Fibroblast of lung (primary cell): Measurements from ENCODE around the gene USP7. TPM values are rescaled to one million over a fixed set of nuclear protein-coding genes. Genes with fewer than 3 reads are reported as not detected.

ENCODE experiments used
- DNase-seq, 2 donors: peaks; one replicate each; pipeline versions ENCODE4 v3.0.0 to v3.0.0-alpha.2; 2010; ENCODE audit warnings: low read depth in 2 of 2
- H2AFZ ChIP-seq: 2 replicates; pipeline ENCODE4 v1.5.1; 2012; ENCODE audit warnings: low read length, control low read depth, inconsistent platforms
- H3K27ac ChIP-seq: 2 replicates; pipeline ENCODE4 v1.5.1; 2011; ENCODE audit warnings: low read length, control low read depth; ENCODE audit not compliant: insufficient read depth
- H3K27me3 ChIP-seq: 2 replicates; pipeline ENCODE4 v1.5.1; 2011; ENCODE audit warnings: mild to moderate bottlenecking, low read length; ENCODE audit not compliant: control insufficient read depth, insufficient read depth
- H3K36me3 ChIP-seq: 2 replicates; pipeline ENCODE4 v1.5.1; 2011; ENCODE audit warnings: low read length; ENCODE audit not compliant: control insufficient read depth, insufficient read depth
- H3K4me1 ChIP-seq: 2 replicates; pipeline ENCODE4 v1.5.1; 2011; ENCODE audit warnings: low read length; ENCODE audit not compliant: control insufficient read depth, insufficient read depth; ENCODE audit errors: extremely low read depth
- H3K4me2 ChIP-seq: 2 replicates; pipeline ENCODE4 v1.5.1; 2011; ENCODE audit warnings: low read length, control low read depth; ENCODE audit not compliant: insufficient read depth; ENCODE audit errors: extremely low read depth
- H3K4me3 ChIP-seq, 4 experiments: fragments of 200-600 bp in 1 of 4; sonication (generic) in 1 of 4; replicated peaks in 1 of 4; 2 replicates each; pipeline ENCODE4 v1.5.1; 2011 to 2016; ENCODE audit warnings: low read length in 4 of 4, low read depth in 3 of 4, mild to moderate bottlenecking in 3 of 4, control low read depth in 2 of 4, inconsistent platforms in 1 of 4, mixed read lengths in 1 of 4; ENCODE audit not compliant: insufficient read depth in 1 of 4; ENCODE audit errors: control extremely low read depth in 1 of 4
- H3K79me2 ChIP-seq: 2 replicates; pipeline ENCODE4 v1.5.1; 2012; ENCODE audit warnings: mild to moderate bottlenecking, low read length, inconsistent platforms; ENCODE audit not compliant: control insufficient read depth, insufficient read depth
- H3K9ac ChIP-seq: 2 replicates; pipeline ENCODE4 v1.5.1; 2011; ENCODE audit warnings: mild to moderate bottlenecking, low read length, control low read depth; ENCODE audit not compliant: insufficient read depth
- H3K9me3 ChIP-seq: 2 replicates; pipeline ENCODE4 v1.5.1; 2012; ENCODE audit warnings: low read depth, low read length; ENCODE audit not compliant: control insufficient read depth, insufficient read depth
- H4K20me1 ChIP-seq: 2 replicates; pipeline ENCODE4 v1.5.1; 2011; ENCODE audit warnings: low read length; ENCODE audit not compliant: control insufficient read depth, insufficient read depth; ENCODE audit errors: extremely low read depth
- CTCF ChIP-seq, 2 donors: IDR thresholded peaks in 1 of 2; conservative IDR thresholded peaks in 1 of 2; 1 replicate in 1 of 2; 2 replicates in 1 of 2; pipeline ENCODE4 v1.5.1; 2011 to 2012; ENCODE audit warnings: low read length in 2 of 2, control low read depth in 1 of 2, inconsistent platforms in 1 of 2, low read depth in 1 of 2, mild to moderate bottlenecking in 1 of 2
- EZH2 ChIP-seq: IDR thresholded peaks from 2 replicates; pipeline ENCODE4 v1.5.1; 2012; ENCODE audit warnings: low read length, control low read depth, mild to moderate bottlenecking; ENCODE audit errors: missing control alignments
- polyA plus RNA-seq, 2 donors: library from polyadenylated mRNA; depleted of rRNA in 1 of 2; stranded (reverse) in 1 of 2; unstranded in 1 of 2; fragments of >200 nt; gene quantifications; 2 replicates each; pipeline ENCODE4 v1.2.1, GENCODE V29; 2011 to 2012; ENCODE audit warnings: missing spikeins in 1 of 2
- total RNA-seq: library from RNA; depleted of rRNA; stranded (reverse); fragments of >200 nt; gene quantifications from 2 replicates; pipeline ENCODE4 v1.2.1, GENCODE V29; 2014

The USP7 gene
- total and polyA plus RNA-seq, 2 donors (not counting 1 experiment from before 2014, with no cell fraction given) = 22.5 to 48.7 TPM

GRCh38 chr16:8867216-8867931 lies 96.3 kb downstream of the USP7 start:
- Histone ChIP-seq H3K9me3 (no peaks in the 10 kb centered on the region), H3K27me3 (no peaks in the 10 kb centered on the region), H3K79me2 (peaks cover 57% of the 10 kb centered on the region), H3K9ac (peak overlapping the region; percentile 91), H3K4me2 (peak overlapping the region; percentile 96), H3K27ac (peak overlapping the region; percentile 87), H4K20me1 (no peaks in the 10 kb centered on the region), H3K4me3 (peak overlapping the region; percentile 71 to 87 (median 82)), H3K36me3 (peaks cover 6% of the 10 kb centered on the region), H3K4me1 (peaks cover 24% of the 10 kb centered on the region), H2AFZ (peak overlapping the region; percentile 4)
- TF ChIP-seq EZH2 (no peak), CTCF (conservative IDR thresholded peaks at IDR 0.05 in 1 of 2, IDR thresholded peaks at IDR 0.05 in 1 of 2; ENCODE audit: low read depth in 1 of 2, low read length in 2 of 2) (no peak)
- DNase-seq = no peak

GRCh38 chr16:8866884-8867215 lies 96.9 kb downstream of the USP7 start:
- no peaks in the 10 kb centered on the region for H3K9me3 ChIP-seq
- H3K4me2 ChIP-seq = peak overlapping the region; percentile 96
- no peaks in the 10 kb centered on the region for H4K20me1 ChIP-seq
- peaks cover 6% of the 10 kb centered on the region for H3K36me3 ChIP-seq
- peak overlapping the region; percentile 71 to 87 (median 82) for H3K4me3 ChIP-seq
- DNase-seq = no peak
- no peak overlapping the region for H2AFZ ChIP-seq
- peak overlapping the region; percentile 87 for H3K27ac ChIP-seq
- H3K27me3 ChIP-seq = no peaks in the 10 kb centered on the region
- TF ChIP-seq CTCF (conservative IDR thresholded peaks at IDR 0.05 in 1 of 2, IDR thresholded peaks at IDR 0.05 in 1 of 2; ENCODE audit: low read depth in 1 of 2, low read length in 2 of 2) (no peak), EZH2 (no peak)
- H3K9ac ChIP-seq = peak overlapping the region; percentile 91
- peaks cover 62% of the 10 kb centered on the region for H3K79me2 ChIP-seq
- peaks cover 27% of the 10 kb centered on the region for H3K4me1 ChIP-seq

- Histone ChIP-seq H3K9me3 (no peaks in the 10 kb centered on the region), H3K79me2 (peaks cover 67% of the 10 kb centered on the region), H4K20me1 (no peaks in the 10 kb centered on the region), H3K36me3 (peaks cover 6% of the 10 kb centered on the region), H3K4me2 (peak overlapping the region; percentile 96), H3K9ac (peak overlapping the region; percentile 91), H3K27me3 (no peaks in the 10 kb centered on the region), H3K4me1 (peaks cover 25% of the 10 kb centered on the region), H3K4me3 (peak overlapping the region; percentile 71 to 87 (median 82)), H2AFZ (no peak overlapping the region), H3K27ac (peak overlapping the region; percentile 87)
- TF ChIP-seq EZH2 = no peak
- TF ChIP-seq CTCF (conservative IDR thresholded peaks at IDR 0.05 in 1 of 2, IDR thresholded peaks at IDR 0.05 in 1 of 2; ENCODE audit: low read depth in 1 of 2, low read length in 2 of 2) = no peak
- DNase-seq = peak in 1 of 2 donors; percentile 31
These were observed 97.4 kb downstream of the USP7 start for GRCh38 chr16:8866118-8866883.
